HepG2 (cell line): ENCODE measurements around the gene ADGRG6. TPM values are rescaled to one million over a fixed set of nuclear protein-coding genes. Genes with fewer than 3 reads are reported as not detected.
A peak's percentile ranks its signal among the peaks of the same experiment; 100 is the strongest.

ENCODE experiments used
- BCL3 ChIP-seq: sonication (generic); formaldehyde crosslinking; IDR thresholded peaks from 2 replicates; pipeline ENCODE4 v1.5.1; 2020; ENCODE audit warnings: mild to moderate bottlenecking, missing genetic modification reagents, moderate library complexity
- FOXA1 ChIP-seq, 2 experiments: fragments of 450-650 bp in 1 of 2; sonication (generic) in 1 of 2; formaldehyde crosslinking in 1 of 2; IDR thresholded peaks; 2 replicates each; pipeline versions ENCODE4 v1.4.0 to v1.6.1; 2016 to 2020; ENCODE audit warnings: missing genetic modification reagents in 1 of 2
- HDAC2 ChIP-seq: sonication (generic); formaldehyde crosslinking; IDR thresholded peaks from 2 replicates; pipeline ENCODE4 v1.4.0; 2020; ENCODE audit warnings: missing genetic modification reagents
- HMGXB3 ChIP-seq: sonication (generic); formaldehyde crosslinking; IDR thresholded peaks from 2 replicates; pipeline ENCODE4 v1.4.0; 2020; ENCODE audit warnings: missing genetic modification reagents, borderline replicate concordance
- HNF1A ChIP-seq, 2 experiments: sonication (generic) in 1 of 2; formaldehyde crosslinking in 1 of 2; IDR thresholded peaks; 2 replicates each; pipeline versions ENCODE4 v1.4.0 to v1.6.1; 2016 to 2020; ENCODE audit warnings: borderline replicate concordance in 1 of 2, low read depth in 1 of 2, mild to moderate bottlenecking in 1 of 2, missing genetic modification reagents in 1 of 2
- HOMEZ ChIP-seq: IDR thresholded peaks from 2 replicates; pipeline ENCODE4 v1.6.1; 2016; ENCODE audit warnings: low read depth
- KAT2B ChIP-seq: fragments of 150-350 bp; IDR thresholded peaks from 2 replicates; pipeline ENCODE4 v1.6.1; 2014; ENCODE audit warnings: low read depth, low read length, borderline replicate concordance
- MXD1 ChIP-seq: sonication (generic); formaldehyde crosslinking; IDR thresholded peaks from 2 replicates; pipeline ENCODE4 v1.4.0; 2020; ENCODE audit warnings: mild to moderate bottlenecking, missing genetic modification reagents
- MXD4 ChIP-seq: IDR thresholded peaks from 2 replicates; pipeline ENCODE4 v1.6.1; 2016; ENCODE audit warnings: mild to moderate bottlenecking, missing biosample characterization, missing genetic modification reagents
- NCOA5 ChIP-seq: sonication (generic); formaldehyde crosslinking; IDR thresholded peaks from 2 replicates; pipeline ENCODE4 v1.4.0; 2020; ENCODE audit warnings: missing genetic modification reagents
- THAP7 ChIP-seq: sonication (generic); formaldehyde crosslinking; IDR thresholded peaks from 2 replicates; pipeline ENCODE4 v1.8.1; 2023; ENCODE audit warnings: mild to moderate bottlenecking, missing genetic modification reagents
- ZNF629 ChIP-seq: sonication (generic); formaldehyde crosslinking; conservative IDR thresholded peaks from 2 replicates; pipeline ENCODE4 v1.5.0; 2020; ENCODE audit warnings: missing genetic modification reagents
- ZNF660 ChIP-seq: sonication (generic); formaldehyde crosslinking; IDR thresholded peaks from 2 replicates; pipeline ENCODE4 v1.5.1; 2020; ENCODE audit warnings: mild to moderate bottlenecking, low read depth, missing genetic modification reagents, borderline replicate concordance
- ZNF781 ChIP-seq: sonication (generic); formaldehyde crosslinking; IDR thresholded peaks from 2 replicates; pipeline ENCODE4 v1.5.1; 2020; ENCODE audit warnings: borderline replicate concordance, mild to moderate bottlenecking, missing genetic modification reagents; ENCODE audit errors: not compliant biosample characterization
- ZNF850 ChIP-seq: sonication (generic); formaldehyde crosslinking; conservative IDR thresholded peaks from 2 replicates; pipeline ENCODE4 v1.9.0; 2021; ENCODE audit warnings: mild to moderate bottlenecking, missing genetic modification reagents
- polyA plus RNA-seq, 8 experiments: library from polyadenylated mRNA; depleted of rRNA in 3 of 8; stranded (reverse) in 7 of 8; unstranded in 1 of 8; fragments of >200 nt; fragmentation: Illumina TruSeq in 4 of 8; extraction: Trizol in 4 of 8; gene quantifications; 2 replicates each; pipeline versions ENCODE4 v1.2.1 to v1.2.3, GENCODE V29; 2011 to 2016; ENCODE audit warnings: low read depth in 4 of 8, missing spikeins in 1 of 8, mixed read lengths in 1 of 8; ENCODE audit not compliant: insufficient read depth in 1 of 8
- total RNA-seq, 5 experiments: library from RNA; depleted of rRNA; stranded (reverse); fragments of >200 nt; fragmentation: Illumina TruSeq; extraction: Trizol; gene quantifications; 2 replicates each; pipeline ENCODE4 v1.2.3, GENCODE V29; 2016; ENCODE audit warnings: low read depth in 1 of 5

The ADGRG6 gene
- total and polyA plus RNA-seq, 2 of the 13 experiments (the other 11 are each of a cell fraction or from before 2014, with no cell fraction given), result 129 to 249 TPM

- TF ChIP-seq HMGXB3 (CRISPR knock-in tag) (no peak), HDAC2 (peak; percentile 77), HOMEZ (CRISPR knock-in tag) (peak; percentile 66; the same call in 1 of the 2 replicates), MXD4 (no peak), ZNF660 (CRISPR knock-in tag) (no peak), BCL3 (no peak), HNF1A (IDR thresholded peaks at IDR 0.05; ENCODE audit: low read depth) (no peak; the same call in none of the 2 replicates), HNF1A (CRISPR knock-in tag; IDR thresholded peaks at IDR 0.05; ENCODE audit: borderline replicate concordance) (peak; percentile 80; the same call in 1 of the 2 replicates), NCOA5 (no peak), FOXA1 (IDR thresholded peaks at IDR 0.05) (no peak), FOXA1 (CRISPR knock-in tag; IDR thresholded peaks at IDR 0.05) (peak; percentile 94), ZNF850 (CRISPR knock-in tag) (no peak), MXD1 (CRISPR knock-in tag) (no peak), KAT2B (no peak), ZNF781 (CRISPR knock-in tag) (peak; percentile 81), ZNF629 (CRISPR knock-in tag) (no peak), THAP7 (CRISPR knock-in tag) (no peak)
Observed at GRCh38 chr6:142349215-142349823, 47.5 kb downstream of the ADGRG6 start (continued).
